Effector memory CD8-positive, alpha-beta T cell (primary cell): Measurements from ENCODE around the gene LOXL4.

ENCODE experiments used
- ATAC-seq: fragments of 150-1000 bp; cut with Tn5 transposase; replicated peaks from 2 replicates; pipeline ENCODE4 v1.10.0; 2021; ENCODE audit warnings: mild to moderate bottlenecking, moderate library complexity
- DNase-seq, 3 experiments: peaks; one replicate each; pipeline ENCODE4 v3.0.0; 2021
- H3K27ac Mint-ChIP-seq, 2 donors: one replicate each; pipeline ENCODE4 v1.8.0; 2022; ENCODE audit warnings: mild to moderate bottlenecking in 2 of 2, mixed read lengths in 2 of 2, moderate library complexity in 2 of 2
- H3K27me3 Mint-ChIP-seq, 2 donors: one replicate each; pipeline ENCODE4 v1.8.0; 2022; ENCODE audit warnings: mixed read lengths in 2 of 2
- H3K36me3 Mint-ChIP-seq: one replicate; pipeline ENCODE4 v1.8.0; 2022; ENCODE audit warnings: mild to moderate bottlenecking, moderate library complexity, mixed read lengths; ENCODE audit not compliant: insufficient read depth
- H3K4me1 Mint-ChIP-seq, 2 donors: one replicate each; pipeline ENCODE4 v1.8.0; 2022; ENCODE audit warnings: low read depth in 2 of 2, mixed read lengths in 2 of 2
- H3K4me3 Mint-ChIP-seq, 2 donors: one replicate each; pipeline ENCODE4 v1.8.0; 2022; ENCODE audit warnings: mild to moderate bottlenecking in 2 of 2, mixed read lengths in 2 of 2, moderate library complexity in 2 of 2
- H3K9me3 Mint-ChIP-seq, 2 donors: one replicate each; pipeline ENCODE4 v1.8.0; 2022; ENCODE audit warnings: mixed read lengths in 2 of 2
- total RNA-seq, 9 experiments: gene quantifications; one replicate each; lab custom pipeline; 2026; lab: John Stamatoyannopoulos, UW

LOXL4 gene
- 0 to 0.88 (median 0) reads per million in 9 experiments for total RNA-seq

DNA sequence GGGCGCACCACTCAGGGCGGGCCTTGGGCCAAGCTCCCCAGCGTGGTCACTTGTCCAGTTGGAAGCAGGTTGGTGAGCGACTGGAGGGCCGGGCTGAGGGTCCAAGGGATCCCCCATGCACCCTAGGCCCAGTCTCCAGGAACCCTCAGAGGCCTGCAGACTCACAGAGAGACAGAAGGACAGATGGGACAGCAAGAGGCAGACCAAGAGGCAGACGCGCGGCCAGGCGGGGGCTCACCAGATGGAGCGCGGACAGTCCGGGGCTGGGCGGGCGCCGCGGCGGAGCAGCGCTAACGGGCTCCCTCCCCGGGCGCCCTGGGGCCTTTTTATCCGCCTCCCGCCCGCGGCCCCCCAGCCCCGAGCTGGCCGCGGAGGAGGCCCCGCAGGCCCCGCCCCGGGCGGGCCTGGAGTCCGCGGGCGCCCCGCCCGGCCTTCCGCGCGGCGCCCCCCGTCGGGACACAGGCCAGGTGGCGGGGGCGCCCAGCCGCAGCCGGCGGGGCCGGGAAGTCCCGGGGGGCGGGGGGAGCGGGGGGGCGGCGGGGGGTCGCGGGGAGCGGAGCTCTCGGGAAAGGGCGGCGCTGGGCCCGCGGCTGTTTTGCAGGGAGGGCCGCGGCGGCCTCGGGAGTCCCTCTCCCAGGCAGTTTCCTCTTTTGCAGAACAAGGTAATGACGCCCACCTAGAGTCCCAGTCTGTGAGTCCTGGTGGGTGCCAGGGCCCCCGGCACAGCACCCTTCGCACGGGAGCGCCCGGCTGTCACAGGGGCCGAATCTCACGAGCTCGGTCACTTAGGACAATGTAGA is at the start of gene LOXL4:
TSS of gene LOXL4 (minus strand) at position 301 of the 800 bp plus-strand sequence. CDS start 5,175 bp downstream, outside the sequence.
- Mint-ChIP-seq H3K9me3 (no peaks in the 10 kb centered on the region), H3K36me3 (peaks cover 6% of the 10 kb centered on the region), H3K4me1 (peaks cover 0 to 4% of the 10 kb centered on the region in 2 donors), H3K4me3 (peak within 1 kb of the TSS; percentile 76 to 77), H3K27ac (peak within 1 kb of the TSS; percentile 25 to 65), H3K27me3 (peaks cover 27 to 35% of the 10 kb centered on the region in 2 donors)
- DNase-seq, result peak in 1 of 3 experiments; percentile 12
- peak; percentile 83 for ATAC-seq

DNA sequence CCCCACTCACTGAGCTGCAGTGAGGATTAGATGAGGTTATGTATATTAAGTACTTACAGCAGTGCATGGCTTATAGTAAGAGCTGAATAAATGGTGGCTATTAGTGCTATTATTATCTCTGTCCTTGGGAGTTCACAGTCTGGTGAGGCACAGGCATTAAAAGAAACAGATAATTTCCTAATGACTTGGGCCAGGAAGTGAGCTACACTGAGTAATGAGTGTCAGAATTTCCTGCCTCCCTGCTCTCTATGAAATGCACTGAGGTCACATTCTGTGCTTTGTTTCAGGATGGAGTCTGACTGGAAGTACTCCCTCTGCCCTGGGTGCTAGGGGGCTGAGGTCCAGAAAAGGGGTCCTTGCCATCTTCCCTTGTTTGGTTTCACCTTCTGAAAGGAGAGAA is 48.7 kb upstream of the LOXL4 start:
- peaks cover 4 to 5% of the 10 kb centered on the region in 2 donors for H3K4me1 Mint-ChIP-seq

DNA sequence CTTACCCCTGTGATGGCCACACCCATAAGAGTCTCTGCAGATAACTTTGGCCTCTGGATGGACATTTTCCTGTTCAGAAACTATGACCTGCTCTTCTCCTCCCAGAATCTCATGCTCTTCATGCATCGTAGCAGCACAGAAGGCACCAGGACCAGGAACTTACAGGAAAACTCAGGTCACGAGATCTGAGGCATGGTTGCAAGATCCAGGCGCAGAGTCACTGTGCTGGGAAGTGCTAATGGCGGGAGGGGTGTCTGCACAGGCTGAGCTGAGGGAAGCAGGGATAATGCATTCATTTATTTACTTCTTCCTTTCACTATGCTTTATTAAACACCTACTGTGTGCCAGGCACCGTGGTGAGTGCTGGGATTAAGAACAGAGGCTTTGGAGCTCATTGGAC is 48.2 kb upstream of the LOXL4 start:
- no peak overlapping the region for H3K4me3 Mint-ChIP-seq
- no peaks in the 10 kb centered on the region for H3K36me3 Mint-ChIP-seq
- H3K27me3 Mint-ChIP-seq, result peaks cover 18 to 45% of the 10 kb centered on the region in 2 donors
- H3K9me3 Mint-ChIP-seq, result no peaks in the 10 kb centered on the region
- no peak for DNase-seq
- peaks cover 4 to 5% of the 10 kb centered on the region in 2 donors for H3K4me1 Mint-ChIP-seq
- no peak overlapping the region for H3K27ac Mint-ChIP-seq
- ATAC-seq, result no peak

More for the DNA sequence above, 48.7 kb upstream of the LOXL4 start:
- Mint-ChIP-seq H3K36me3 (no peaks in the 10 kb centered on the region), H3K27ac (no peak overlapping the region), H3K9me3 (no peaks in the 10 kb centered on the region), H3K4me3 (no peak overlapping the region), H3K27me3 (peaks cover 13 to 40% of the 10 kb centered on the region in 2 donors)
- ATAC-seq (no peak), DNase-seq (no peak)

DNA sequence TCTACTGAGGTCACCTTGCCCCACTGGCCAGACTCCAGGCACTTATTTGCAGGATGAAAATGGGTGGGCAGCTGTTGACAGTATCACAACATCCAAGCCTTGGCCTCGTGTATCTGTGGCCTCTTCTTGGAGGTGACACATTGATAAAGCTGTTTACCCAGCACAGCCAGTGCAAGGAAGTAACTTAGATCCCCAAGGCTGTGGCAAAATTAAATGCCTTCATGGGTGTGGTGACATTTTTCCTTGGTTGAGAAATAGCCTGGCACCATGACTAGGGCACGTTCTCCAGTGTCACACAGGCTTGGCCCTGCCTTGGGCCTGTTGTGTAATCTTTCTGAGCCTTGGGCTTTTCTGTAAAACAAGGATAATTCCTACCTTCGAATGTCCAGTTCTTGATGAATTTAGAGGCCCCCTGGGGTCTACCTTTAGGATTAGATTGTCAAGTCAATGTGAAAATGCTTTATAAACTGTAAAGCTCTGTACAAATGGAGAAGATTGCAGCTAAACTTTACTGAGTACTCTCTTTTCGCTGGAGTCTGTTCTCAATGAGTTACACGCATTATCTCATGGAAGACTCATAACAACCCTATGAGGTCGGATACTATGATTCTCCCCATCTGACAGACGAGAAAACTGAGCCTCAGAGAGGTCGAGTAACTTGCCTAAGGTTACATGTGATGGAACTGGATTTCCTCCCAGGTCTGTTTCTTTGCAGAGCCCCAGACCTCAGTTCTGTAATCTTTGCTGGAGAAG is 46.7 kb upstream of the LOXL4 start:
- H3K4me3 Mint-ChIP-seq, result no peak overlapping the region
- no peak for ATAC-seq
- no peak for DNase-seq
- H3K9me3 Mint-ChIP-seq, result no peaks in the 10 kb centered on the region
- peaks cover 4 to 5% of the 10 kb centered on the region in 2 donors for H3K4me1 Mint-ChIP-seq
- H3K27me3 Mint-ChIP-seq, result peaks cover 29 to 53% of the 10 kb centered on the region in 2 donors
- no peaks in the 10 kb centered on the region for H3K36me3 Mint-ChIP-seq
- H3K27ac Mint-ChIP-seq, result no peak overlapping the region

DNA sequence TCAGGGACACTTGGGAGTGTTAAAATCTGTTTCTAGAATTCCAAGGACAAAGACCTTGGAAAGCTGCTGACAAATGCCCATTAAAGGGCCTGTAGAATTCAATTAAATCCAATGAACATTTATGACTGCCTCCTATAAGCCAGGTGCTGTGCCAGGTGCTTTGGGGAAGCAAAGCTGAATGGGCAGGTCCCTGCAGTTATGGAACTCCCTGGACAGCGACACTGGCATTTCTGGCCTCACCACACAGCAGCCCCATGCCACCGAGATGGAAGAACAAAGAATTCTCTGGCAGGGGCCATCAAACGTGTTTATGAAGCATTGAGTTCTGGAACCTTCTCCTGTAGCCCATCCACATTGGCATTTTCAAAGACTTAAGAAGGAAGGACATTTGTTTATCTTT is 45.6 kb upstream of the LOXL4 start:
- Mint-ChIP-seq H3K27me3 (peaks cover 41 to 64% of the 10 kb centered on the region in 2 donors), H3K4me3 (no peak overlapping the region), H3K9me3 (no peaks in the 10 kb centered on the region), H3K27ac (no peak overlapping the region), H3K36me3 (no peaks in the 10 kb centered on the region), H3K4me1 (peaks cover 5 to 11% of the 10 kb centered on the region in 2 donors)
- DNase-seq (no peak), ATAC-seq (no peak)

DNA sequence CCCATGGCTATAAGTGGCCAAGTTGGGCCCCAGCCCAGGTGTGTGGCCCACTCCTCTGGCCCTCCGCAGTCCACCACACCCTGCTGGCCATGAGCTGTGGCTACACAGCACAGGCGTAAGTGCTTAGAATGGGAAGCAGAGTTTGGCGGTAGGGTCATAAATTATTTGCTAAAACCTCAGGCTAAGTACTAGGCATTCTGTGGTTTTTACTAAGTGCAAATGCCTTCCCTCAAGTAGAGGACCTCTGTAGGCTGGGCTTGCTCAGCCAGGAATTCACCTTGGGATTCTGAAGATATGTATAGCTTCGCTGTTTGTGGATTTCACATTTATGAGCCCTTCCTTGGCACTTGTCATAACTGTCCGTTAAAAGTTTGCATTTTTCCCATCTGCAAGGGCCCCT is 44.8 kb upstream of the LOXL4 start:
- ATAC-seq (no peak), DNase-seq (no peak)
- H3K27me3 Mint-ChIP-seq, result peaks cover 45 to 66% of the 10 kb centered on the region in 2 donors
- peaks cover 5 to 11% of the 10 kb centered on the region in 2 donors for H3K4me1 Mint-ChIP-seq
- H3K9me3 Mint-ChIP-seq, result no peaks in the 10 kb centered on the region
- H3K27ac Mint-ChIP-seq, result no peak overlapping the region
- no peak overlapping the region for H3K4me3 Mint-ChIP-seq
- no peaks in the 10 kb centered on the region for H3K36me3 Mint-ChIP-seq

DNA sequence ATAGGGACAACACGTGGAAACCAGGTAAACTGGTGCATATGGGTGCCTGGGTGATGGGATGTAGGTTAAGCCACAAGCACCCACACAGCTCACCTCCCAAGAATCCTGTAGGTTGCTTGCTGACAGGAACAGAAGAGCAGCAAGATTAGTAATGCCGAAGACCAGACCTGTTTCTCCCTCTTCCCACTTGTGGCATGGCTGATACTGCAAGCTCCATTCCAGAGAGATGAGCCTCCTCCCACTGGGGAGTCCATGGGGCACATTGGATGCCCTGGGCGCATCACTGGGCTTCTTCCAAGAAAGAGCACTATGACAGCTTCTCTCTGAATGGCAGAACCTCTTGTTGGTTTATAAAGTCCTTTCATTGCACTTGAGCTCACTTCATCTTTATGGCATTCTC is 44.4 kb upstream of the LOXL4 start:
- Mint-ChIP-seq H3K27ac (no peak overlapping the region), H3K9me3 (no peaks in the 10 kb centered on the region), H3K27me3 (peaks cover 45 to 64% of the 10 kb centered on the region in 2 donors), H3K36me3 (no peaks in the 10 kb centered on the region), H3K4me3 (no peak overlapping the region), H3K4me1 (peaks cover 5 to 11% of the 10 kb centered on the region in 2 donors)
- no peak for DNase-seq
- ATAC-seq, result no peak

DNA sequence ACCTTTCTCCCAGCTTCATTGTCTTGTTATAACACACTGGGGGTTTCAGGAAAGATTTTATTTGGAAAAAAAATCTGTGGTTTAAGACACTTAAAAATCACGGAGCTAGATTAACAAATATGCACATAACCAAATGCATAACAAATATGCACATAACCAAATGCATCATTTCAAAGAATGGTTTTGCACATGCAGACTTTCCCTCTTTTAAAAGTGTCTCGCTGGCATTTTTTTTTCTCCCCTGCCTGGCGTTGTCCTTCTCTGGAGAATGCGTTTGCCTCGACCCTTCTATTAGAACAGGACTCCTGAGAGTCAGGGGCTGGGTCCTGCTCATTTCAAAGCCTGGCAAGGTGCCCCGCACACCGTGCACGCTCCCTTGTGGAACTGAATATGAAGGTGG is 42.7 kb upstream of the LOXL4 start:
- ATAC-seq, result no peak
- Mint-ChIP-seq H3K36me3 (no peaks in the 10 kb centered on the region), H3K4me1 (peaks cover 0 to 7% of the 10 kb centered on the region in 2 donors), H3K27me3 (peaks cover 45 to 68% of the 10 kb centered on the region in 2 donors), H3K27ac (no peak overlapping the region), H3K4me3 (no peak overlapping the region), H3K9me3 (no peaks in the 10 kb centered on the region)
- no peak for DNase-seq

DNA sequence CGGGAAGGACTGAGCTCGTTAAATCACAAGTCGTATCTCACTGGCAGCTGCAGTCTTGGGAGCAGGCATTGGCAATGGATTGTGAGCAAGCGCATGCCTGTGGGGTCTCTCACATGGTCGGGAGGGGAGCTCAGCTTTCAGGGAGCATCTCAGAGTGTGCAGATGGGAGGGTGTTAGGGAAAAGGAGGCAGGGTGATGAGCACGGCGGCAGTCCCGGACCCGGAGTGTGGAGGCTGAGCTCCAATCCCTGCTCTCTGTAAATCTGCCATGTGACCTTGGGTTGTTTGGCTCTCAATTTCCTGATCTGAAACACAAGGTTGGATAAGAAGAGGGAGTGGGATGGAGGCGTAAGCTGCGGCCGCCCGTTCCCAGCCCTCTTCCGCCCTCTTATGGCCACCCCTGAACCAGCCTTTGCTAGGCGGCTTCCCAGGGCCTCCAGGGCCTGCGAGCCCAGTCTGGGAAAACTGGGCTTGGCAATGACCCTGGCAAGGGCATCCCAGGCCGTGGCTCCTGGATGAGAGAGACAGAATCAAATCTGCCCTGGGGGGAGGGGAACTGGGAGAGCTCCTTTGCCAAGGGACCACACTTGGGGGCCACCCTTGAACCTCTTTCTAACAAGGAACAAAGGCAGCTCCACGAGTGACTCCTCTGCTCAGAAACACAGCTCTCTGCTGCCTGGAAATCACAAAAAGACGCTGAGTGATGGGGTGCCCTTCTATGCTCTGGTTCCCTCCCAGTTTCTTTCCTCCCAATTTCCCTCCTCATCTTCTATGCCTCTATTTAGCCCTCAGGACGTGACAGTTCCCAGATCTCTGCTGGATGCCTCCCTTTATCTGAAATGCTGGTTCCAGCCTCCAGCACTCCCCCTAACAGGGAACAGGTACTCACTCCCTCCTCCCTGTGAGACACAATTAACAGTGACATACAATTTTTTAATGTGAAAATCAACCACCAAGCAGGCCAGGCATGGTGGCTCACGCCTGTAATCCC is 41.7 kb upstream of the LOXL4 start:
- Mint-ChIP-seq H3K27me3 (peaks cover 50 to 72% of the 10 kb centered on the region in 2 donors), H3K4me1 (peaks cover 0 to 7% of the 10 kb centered on the region in 2 donors), H3K27ac (no peak overlapping the region), H3K4me3 (peak overlapping the region; percentile 34 to 71), H3K36me3 (no peaks in the 10 kb centered on the region), H3K9me3 (no peaks in the 10 kb centered on the region)
- ATAC-seq (peak; percentile 56), DNase-seq (peak in 1 of 3 experiments; percentile 3)

DNA sequence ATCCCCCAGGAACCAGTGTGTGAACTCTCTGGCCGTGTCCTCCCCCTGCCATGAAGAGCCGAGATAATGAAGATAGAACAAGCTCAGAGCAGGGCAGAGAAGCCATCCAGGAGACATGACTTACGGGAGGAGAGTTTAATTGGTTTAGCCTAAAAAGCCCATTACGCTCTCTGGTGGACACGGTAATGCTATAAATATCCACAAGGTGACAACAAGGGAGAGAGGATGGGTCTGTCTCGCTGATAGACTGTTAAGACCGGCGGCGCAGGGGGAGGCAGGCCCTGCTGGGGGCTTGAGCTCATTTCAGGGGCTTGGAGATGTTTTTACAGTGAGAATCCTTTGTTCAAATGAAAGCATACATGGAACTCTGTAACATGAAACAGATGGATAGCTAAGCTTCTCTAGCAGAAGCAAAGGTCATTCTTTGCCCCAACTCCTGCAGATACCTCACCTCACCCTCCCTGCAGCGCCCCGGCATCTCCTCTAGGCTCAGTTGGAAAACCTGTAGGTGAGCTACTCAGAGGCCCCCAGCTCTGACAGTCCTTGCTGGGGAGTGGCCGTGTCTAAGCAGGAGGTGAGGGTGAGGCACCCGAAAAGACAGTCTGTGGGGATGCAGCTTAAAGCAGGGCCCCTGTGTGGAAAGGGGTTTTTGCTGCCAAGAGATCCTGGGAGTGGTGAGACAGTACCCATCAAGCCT is 40.8 kb upstream of the LOXL4 start:
- no peak for DNase-seq
- H3K27me3 Mint-ChIP-seq, result peaks cover 46 to 72% of the 10 kb centered on the region in 2 donors
- H3K9me3 Mint-ChIP-seq, result no peaks in the 10 kb centered on the region
- peaks cover 0 to 7% of the 10 kb centered on the region in 2 donors for H3K4me1 Mint-ChIP-seq
- ATAC-seq, result no peak
- H3K27ac Mint-ChIP-seq, result no peak overlapping the region
- peak overlapping the region; percentile 34 to 71 for H3K4me3 Mint-ChIP-seq
- no peaks in the 10 kb centered on the region for H3K36me3 Mint-ChIP-seq

DNA sequence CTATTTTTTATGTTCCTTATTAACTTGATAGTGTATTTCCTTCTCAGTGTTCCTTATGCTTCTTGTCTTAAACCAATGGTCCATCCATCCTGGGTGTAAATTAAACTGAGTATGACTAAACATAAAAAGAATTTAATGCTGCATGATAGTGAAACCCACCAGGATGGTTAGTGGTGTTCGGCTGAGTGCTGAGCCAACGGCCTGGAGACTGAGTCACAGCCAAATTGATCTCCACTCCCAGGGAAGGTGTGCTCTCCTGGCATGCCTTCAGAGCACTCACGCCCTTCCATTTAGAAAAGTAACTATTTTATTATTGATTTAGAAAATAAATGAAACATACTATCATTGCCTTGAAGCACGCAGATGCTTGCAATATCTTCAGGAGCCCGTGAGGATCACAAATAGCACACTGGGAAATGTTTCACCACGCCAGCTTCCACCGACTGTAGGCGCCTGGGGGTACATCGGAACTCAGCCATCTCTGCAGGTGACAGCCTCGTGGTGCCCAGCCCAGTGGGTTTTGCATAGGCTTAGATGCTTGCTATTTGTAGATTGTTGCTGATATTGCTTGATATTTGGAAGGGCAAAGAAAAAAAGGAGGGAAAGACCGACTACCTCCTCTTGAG is 40.0 kb upstream of the LOXL4 start:
- ATAC-seq, result no peak

DNA sequence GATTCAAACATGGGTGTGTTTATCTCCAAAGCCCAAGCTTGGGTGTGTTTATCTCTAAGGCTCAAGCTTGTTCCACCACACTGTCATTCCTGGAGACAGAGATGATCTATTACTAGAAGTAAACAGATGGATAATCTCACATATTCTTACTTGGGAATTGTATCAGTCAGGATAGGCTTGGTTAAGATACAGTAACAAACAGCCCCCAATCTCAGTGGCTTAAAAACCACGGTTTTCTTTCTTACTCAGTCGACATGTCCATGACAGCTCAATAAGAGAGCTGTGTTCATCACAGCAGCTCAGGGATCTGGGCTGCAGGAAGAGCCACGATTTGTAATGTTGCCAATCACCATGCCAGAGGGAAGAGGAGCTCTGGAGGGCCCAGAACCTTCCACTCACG is 38.5 kb upstream of the LOXL4 start:
- Mint-ChIP-seq H3K27me3 (peaks cover 49 to 78% of the 10 kb centered on the region in 2 donors), H3K4me1 (peaks cover 0 to 7% of the 10 kb centered on the region in 2 donors), H3K27ac (no peak overlapping the region), H3K9me3 (no peaks in the 10 kb centered on the region), H3K4me3 (no peak overlapping the region), H3K36me3 (no peaks in the 10 kb centered on the region)
- DNase-seq, result no peak
- no peak for ATAC-seq

More for the DNA sequence above, 40.0 kb upstream of the LOXL4 start:
- H3K9me3 Mint-ChIP-seq, result no peaks in the 10 kb centered on the region
- no peak overlapping the region for H3K4me3 Mint-ChIP-seq
- no peaks in the 10 kb centered on the region for H3K36me3 Mint-ChIP-seq
- H3K27ac Mint-ChIP-seq, result no peak overlapping the region
- DNase-seq, result no peak
- H3K27me3 Mint-ChIP-seq, result peaks cover 50 to 76% of the 10 kb centered on the region in 2 donors
- H3K4me1 Mint-ChIP-seq, result peaks cover 0 to 7% of the 10 kb centered on the region in 2 donors
